CD4-positive, alpha-beta T cell treated with Interleukin-2 at 100 ng/mL for 4 hours (primary cell): Measurements from ENCODE around the gene COL9A2.
A peak's percentile ranks its signal among the peaks of the same experiment; 100 is the strongest.
"Not testable (repeated sequence)": the region's sequence is repeated elsewhere in the genome, so short reads cannot be mapped to it uniquely, and the experiment has no call there.

Experiments
- DNase-seq: peaks from one replicate; pipeline ENCODE4 v3.0.0-alpha.2; 2020; ENCODE audit warnings: low spot score

Gene COL9A2

GRCh38 chr1:40316595-40317393, at the start of gene COL9A2:
COL9A2 (minus strand) TSS chr1:40317286; CDS start chr1:40317197, 89 bp downstream.
- peak; percentile 54 for DNase-seq

- DNase-seq: no peak
Measured at GRCh38 chr1:40363721-40364120, 46.6 kb upstream of the COL9A2 start.

- no peak for DNase-seq
Measured at GRCh38 chr1:40362699-40363098, 45.6 kb upstream of the COL9A2 start.

GRCh38 chr1:40362199-40362598, 45.1 kb upstream of the COL9A2 start:
- DNase-seq: no peak

- no peak for DNase-seq
Measured at GRCh38 chr1:40361637-40362036, 44.6 kb upstream of the COL9A2 start.

- DNase-seq: no peak
Measured at GRCh38 chr1:40361201-40361600, 44.1 kb upstream of the COL9A2 start.

GRCh38 chr1:40360631-40361030, 43.5 kb upstream of the COL9A2 start:
- no peak for DNase-seq

GRCh38 chr1:40357625-40358024, 40.5 kb upstream of the COL9A2 start:
- DNase-seq: no peak

- DNase-seq: no peak
Measured at GRCh38 chr1:40353082-40353481, 36.0 kb upstream of the COL9A2 start.

GRCh38 chr1:40352126-40352525, 35.0 kb upstream of the COL9A2 start:
- no peak for DNase-seq

GRCh38 chr1:40351124-40351523, 34.0 kb upstream of the COL9A2 start:
- DNase-seq: no peak

- no peak for DNase-seq
Measured at GRCh38 chr1:40350391-40350790, 33.3 kb upstream of the COL9A2 start.

- DNase-seq: peak; percentile 10
Measured at GRCh38 chr1:40344597-40344996, 27.5 kb upstream of the COL9A2 start.

GRCh38 chr1:40342381-40342717, 25.3 kb upstream of the COL9A2 start:
- DNase-seq: not testable (repeated sequence)

GRCh38 chr1:40341491-40342380, 24.6 kb upstream of the COL9A2 start:
- no peak for DNase-seq

GRCh38 chr1:40339420-40340323, 22.6 kb upstream of the COL9A2 start:
- no peak for DNase-seq

- peak; percentile 94 for DNase-seq
Measured at GRCh38 chr1:40338745-40339419, 21.8 kb upstream of the COL9A2 start.

GRCh38 chr1:40337443-40337842, 20.4 kb upstream of the COL9A2 start:
- no peak for DNase-seq

- DNase-seq: no peak
Measured at GRCh38 chr1:40332695-40333094, 15.6 kb upstream of the COL9A2 start.

GRCh38 chr1:40331403-40331802, 14.3 kb upstream of the COL9A2 start:
- not testable (repeated sequence) for DNase-seq

- DNase-seq: no peak
Measured at GRCh38 chr1:40318970-40319621, 2.0 kb upstream of the COL9A2 start.
